IPS-18a (cell line): ENCODE results near the gene GBX2.
"Not testable (repeated sequence)": the region's sequence is repeated elsewhere in the genome, so short reads cannot be mapped to it uniquely, and the experiment has no call there.

Experiments
- H3K27ac ChIP-seq: one replicate; pipeline ENCODE4 v1.5.1; 2013; ENCODE audit warnings: low read length
- H3K27me3 ChIP-seq: one replicate; pipeline ENCODE4 v1.6.1; 2013; ENCODE audit warnings: mild to moderate bottlenecking, low read length; ENCODE audit not compliant: control insufficient read depth, insufficient read depth
- H3K36me3 ChIP-seq: one replicate; pipeline ENCODE4 v1.6.1; 2013; ENCODE audit warnings: low read depth, low read length; ENCODE audit not compliant: control insufficient read depth
- H3K4me1 ChIP-seq: one replicate; pipeline ENCODE4 v1.6.1; 2013; ENCODE audit warnings: low read depth, low read length; ENCODE audit not compliant: control insufficient read depth
- H3K4me3 ChIP-seq: one replicate; pipeline ENCODE4 v1.5.1; 2013; ENCODE audit warnings: low read length
- H3K9ac ChIP-seq: one replicate; pipeline ENCODE4 v1.6.1; 2013; ENCODE audit warnings: mild to moderate bottlenecking, low read length, moderate library complexity
- H3K9me3 ChIP-seq: one replicate; pipeline ENCODE4 v1.6.1; 2013; ENCODE audit warnings: low read depth, low read length; ENCODE audit not compliant: control insufficient read depth

Gene GBX2

DNA sequence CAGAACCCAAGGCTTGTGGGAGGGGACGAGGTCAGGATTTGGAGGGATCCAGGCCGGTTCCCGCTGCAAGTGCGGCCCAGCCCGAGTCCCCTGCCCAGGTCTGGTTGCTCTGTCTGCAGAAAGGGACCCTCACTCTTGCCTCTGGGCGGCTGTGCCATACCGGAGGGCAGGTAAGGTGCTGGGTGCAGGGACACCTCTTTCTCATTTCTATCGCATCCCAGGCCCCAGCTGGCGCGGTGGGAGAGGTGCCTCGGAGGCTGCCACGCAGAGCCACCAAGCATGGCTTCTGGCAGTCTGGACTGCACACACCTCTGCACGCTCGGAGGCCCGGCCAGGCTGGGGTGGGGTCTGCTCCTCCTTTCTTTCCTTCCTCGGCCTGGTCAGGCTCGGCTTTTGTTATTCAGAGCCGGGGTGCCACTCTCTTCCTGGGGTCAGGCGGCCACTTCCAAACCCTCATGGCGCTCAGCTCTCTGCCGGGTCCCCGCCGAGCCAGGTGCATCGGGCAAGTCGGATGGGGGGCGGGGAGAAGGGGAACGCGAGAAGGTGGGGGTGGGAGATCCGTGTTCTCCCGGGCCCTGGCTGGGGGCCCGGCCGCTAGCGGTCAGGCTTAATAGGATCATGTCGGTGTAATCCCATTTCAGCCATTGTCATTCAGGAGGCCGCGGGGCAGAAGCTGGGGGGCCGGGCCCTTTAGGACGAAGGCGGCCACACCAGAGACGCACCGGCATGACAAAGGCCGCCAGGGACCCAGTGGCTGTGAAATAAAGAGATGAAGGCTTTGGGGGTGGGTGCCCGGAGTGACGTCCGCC is 9.0 kb downstream of the GBX2 start:
- no peak overlapping the region for H3K9ac ChIP-seq
- no peaks in the 10 kb centered on the region for H3K36me3 ChIP-seq
- H3K4me1 ChIP-seq, result peaks cover 28% of the 10 kb centered on the region
- H3K27ac ChIP-seq, result no peak overlapping the region
- peak overlapping the region; percentile 31 for H3K4me3 ChIP-seq
- peaks cover 99% of the 10 kb centered on the region for H3K27me3 ChIP-seq
- no peaks in the 10 kb centered on the region for H3K9me3 ChIP-seq

- Histone ChIP-seq H3K27me3 (peaks cover 87% of the 10 kb centered on the region), H3K36me3 (no peaks in the 10 kb centered on the region), H3K4me1 (peaks cover 28% of the 10 kb centered on the region), H3K9ac (no peak overlapping the region), H3K4me3 (no peak overlapping the region), H3K27ac (no peak overlapping the region), H3K9me3 (no peaks in the 10 kb centered on the region)
These were observed 10.2 kb downstream of the GBX2 start for GRCh38 chr2:236157815-236158498.

- Histone ChIP-seq H3K27me3 (peaks cover 81% of the 10 kb centered on the region), H3K4me3 (no peak overlapping the region), H3K9ac (no peak overlapping the region), H3K36me3 (no peaks in the 10 kb centered on the region), H3K9me3 (peaks cover 3% of the 10 kb centered on the region), H3K27ac (no peak overlapping the region), H3K4me1 (peaks cover 23% of the 10 kb centered on the region)
These were observed 10.8 kb downstream of the GBX2 start for GRCh38 chr2:236157366-236157765.

GRCh38 chr2:236156860-236157194 is 11.4 kb downstream of the GBX2 start:
- Histone ChIP-seq H3K9ac (no peak overlapping the region), H3K27ac (no peak overlapping the region), H3K4me1 (peaks cover 20% of the 10 kb centered on the region), H3K4me3 (no peak overlapping the region), H3K9me3 (peaks cover 3% of the 10 kb centered on the region), H3K27me3 (peaks cover 76% of the 10 kb centered on the region), H3K36me3 (no peaks in the 10 kb centered on the region)

GRCh38 chr2:236156095-236156859 is 11.9 kb downstream of the GBX2 start:
- H3K36me3 ChIP-seq, result no peaks in the 10 kb centered on the region
- peaks cover 3% of the 10 kb centered on the region for H3K9me3 ChIP-seq
- H3K4me3 ChIP-seq, result no peak overlapping the region
- peaks cover 70% of the 10 kb centered on the region for H3K27me3 ChIP-seq
- H3K9ac ChIP-seq, result no peak overlapping the region
- no peak overlapping the region for H3K27ac ChIP-seq
- H3K4me1 ChIP-seq, result peaks cover 20% of the 10 kb centered on the region

GRCh38 chr2:236155406-236155805 is 12.8 kb downstream of the GBX2 start:
- H3K4me1 ChIP-seq, result peaks cover 12% of the 10 kb centered on the region
- H3K36me3 ChIP-seq, result no peaks in the 10 kb centered on the region
- peaks cover 3% of the 10 kb centered on the region for H3K9me3 ChIP-seq
- H3K4me3 ChIP-seq, result no peak overlapping the region
- no peak overlapping the region for H3K27ac ChIP-seq
- no peak overlapping the region for H3K9ac ChIP-seq
- H3K27me3 ChIP-seq, result peaks cover 61% of the 10 kb centered on the region

DNA sequence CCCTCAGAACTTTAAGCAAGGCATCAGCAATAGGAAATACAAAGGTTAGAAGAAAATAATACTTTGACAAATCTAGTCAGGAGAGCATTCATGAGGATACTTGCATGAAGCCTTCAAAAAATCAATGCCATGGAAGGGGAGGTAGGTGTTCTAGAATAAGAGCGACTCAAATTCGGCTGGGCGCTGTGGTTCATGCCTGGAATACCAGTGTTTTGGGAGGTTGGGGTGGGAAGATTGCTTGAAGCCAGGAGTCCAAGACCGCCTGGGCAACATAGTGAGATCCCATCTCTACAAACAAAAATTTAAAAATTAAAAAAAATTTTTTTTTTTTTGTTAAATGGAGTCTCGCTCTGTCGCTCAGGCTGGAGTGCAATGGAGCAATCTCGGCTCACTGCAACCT is 21.8 kb downstream of the GBX2 start:
- H3K4me3 ChIP-seq, result no peak overlapping the region
- no peaks in the 10 kb centered on the region for H3K9me3 ChIP-seq
- no peaks in the 10 kb centered on the region for H3K27me3 ChIP-seq
- no peaks in the 10 kb centered on the region for H3K36me3 ChIP-seq
- no peak overlapping the region for H3K27ac ChIP-seq
- H3K9ac ChIP-seq, result no peak overlapping the region
- peaks cover 5% of the 10 kb centered on the region for H3K4me1 ChIP-seq

GRCh38 chr2:236143811-236144210 is 24.4 kb downstream of the GBX2 start:
- Histone ChIP-seq H3K4me3 (no peak overlapping the region), H3K4me1 (peaks cover 8% of the 10 kb centered on the region), H3K36me3 (no peaks in the 10 kb centered on the region), H3K9ac (no peak overlapping the region), H3K27me3 (no peaks in the 10 kb centered on the region), H3K9me3 (no peaks in the 10 kb centered on the region), H3K27ac (no peak overlapping the region)

DNA sequence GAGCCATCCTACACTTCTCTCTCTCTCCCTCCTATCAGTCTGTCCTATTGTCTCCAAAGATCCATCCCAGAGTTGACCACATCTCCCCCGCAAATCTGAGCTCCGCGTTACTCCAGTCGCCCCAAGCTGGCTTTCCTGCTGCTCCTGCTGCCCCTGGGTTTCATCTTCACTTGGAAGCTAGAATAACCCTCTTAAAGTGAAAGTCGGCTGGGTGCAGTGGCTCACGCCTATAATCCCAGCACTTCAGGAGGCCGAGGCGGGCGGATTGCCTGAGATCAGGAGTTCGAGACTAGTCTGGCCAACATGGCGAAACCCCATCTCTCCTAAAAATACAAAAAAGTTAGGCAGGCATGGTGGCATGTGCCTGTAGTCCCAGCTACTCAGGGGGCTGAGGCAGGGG is 26.6 kb downstream of the GBX2 start:
- not testable (repeated sequence) for H3K4me1 ChIP-seq, H3K9me3 ChIP-seq, H3K27ac ChIP-seq, H3K9ac ChIP-seq, H3K36me3 ChIP-seq, H3K27me3 ChIP-seq, H3K4me3 ChIP-seq

DNA sequence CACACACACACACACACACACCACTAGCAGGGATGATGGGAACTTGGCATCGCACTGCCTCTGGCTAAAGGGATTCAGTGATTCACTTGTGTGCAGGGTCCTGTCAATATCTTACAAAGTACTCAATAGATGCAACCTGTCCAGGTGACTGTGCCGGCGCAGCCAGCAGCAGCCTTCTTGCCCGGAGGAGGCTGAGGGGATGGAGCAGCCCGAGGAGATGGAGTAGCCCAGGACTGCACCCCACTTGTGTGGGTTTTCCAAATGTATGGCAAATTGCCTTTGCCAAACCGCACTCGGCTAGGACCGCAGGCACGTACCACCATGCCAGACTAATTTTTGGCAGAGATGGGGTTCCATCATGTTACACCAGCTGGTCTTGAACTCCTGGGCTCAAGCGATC is 31.1 kb downstream of the GBX2 start:
- Histone ChIP-seq H3K4me1 (peaks cover 3% of the 10 kb centered on the region), H3K9me3 (no peaks in the 10 kb centered on the region), H3K36me3 (no peaks in the 10 kb centered on the region), H3K9ac (no peak overlapping the region), H3K27ac (no peak overlapping the region), H3K4me3 (no peak overlapping the region), H3K27me3 (no peaks in the 10 kb centered on the region)

DNA sequence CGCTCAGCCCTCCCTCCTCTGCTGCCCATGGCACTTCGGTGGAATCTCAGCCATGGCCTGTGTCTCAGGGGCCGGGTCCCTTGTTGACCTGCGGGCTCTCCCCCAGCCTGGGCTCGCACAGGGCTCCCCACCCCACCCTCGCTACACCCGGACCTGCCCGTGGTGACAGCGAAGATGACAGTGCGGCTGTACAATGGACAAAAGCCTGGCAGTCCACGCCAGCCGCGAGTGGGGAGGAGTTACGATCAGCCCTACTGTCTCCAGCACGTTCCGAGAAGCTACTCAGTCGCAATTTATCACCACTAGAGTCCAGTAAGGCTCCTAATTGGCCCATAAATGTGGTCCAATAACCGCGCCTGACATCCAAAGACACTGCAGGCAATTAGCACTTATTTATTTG is 31.6 kb downstream of the GBX2 start:
- Histone ChIP-seq H3K4me3 (no peak overlapping the region), H3K4me1 (peaks cover 3% of the 10 kb centered on the region), H3K27me3 (no peaks in the 10 kb centered on the region), H3K36me3 (no peaks in the 10 kb centered on the region), H3K27ac (no peak overlapping the region), H3K9ac (no peak overlapping the region), H3K9me3 (no peaks in the 10 kb centered on the region)
